ENCODE results near the gene POU2AF2.
"Not testable (repeated sequence)": the region's sequence is repeated elsewhere in the genome, so short reads cannot be mapped to it uniquely, and the experiment has no call there.

Gene POU2AF2

GRCh38 chr11:111245425-111245824 is at the start of gene POU2AF2:
POU2AF2 (plus strand) TSS chr11:111245725; CDS start chr11:111245854, 129 bp downstream.
- DNase-seq (ENCODE audit: low read depth): no peak

DNA sequence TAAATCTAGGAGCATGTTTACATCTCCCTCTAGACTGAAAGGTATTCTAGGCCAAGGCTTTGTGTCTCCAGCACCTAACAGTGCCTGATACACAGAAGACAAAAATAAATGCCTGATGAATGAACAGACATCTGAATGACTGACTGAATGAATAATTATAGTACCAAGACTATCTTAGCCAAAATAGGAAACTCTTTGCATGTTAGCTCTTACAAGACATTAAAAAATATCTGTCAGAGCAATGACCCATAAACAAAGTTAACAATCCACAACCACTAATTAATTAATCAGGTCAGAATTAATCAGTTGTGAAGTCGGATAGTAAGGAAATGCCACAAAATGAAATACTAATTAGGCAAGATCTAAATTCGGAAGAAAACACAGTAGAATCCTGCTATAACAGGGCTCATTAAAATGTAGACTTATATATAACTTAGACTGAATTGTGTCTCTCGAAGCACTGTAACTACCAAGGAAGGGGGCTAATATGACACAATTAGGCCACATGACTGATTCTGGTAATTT is 45.5 kb upstream of the POU2AF2 start:
- DNase-seq (ENCODE audit: low read depth): no peak

- DNase-seq (ENCODE audit: low read depth): no peak
These were observed 41.3 kb upstream of the POU2AF2 start for GRCh38 chr11:111204211-111204610.

GRCh38 chr11:111205632-111206385 is 39.7 kb upstream of the POU2AF2 start:
- no peak for DNase-seq (ENCODE audit: low read depth)

- DNase-seq (ENCODE audit: low read depth): no peak
These were observed 39.1 kb upstream of the POU2AF2 start for GRCh38 chr11:111206472-111206871.

- no peak for DNase-seq (ENCODE audit: low read depth)
These were observed 38.3 kb upstream of the POU2AF2 start for GRCh38 chr11:111207213-111207612.

DNA sequence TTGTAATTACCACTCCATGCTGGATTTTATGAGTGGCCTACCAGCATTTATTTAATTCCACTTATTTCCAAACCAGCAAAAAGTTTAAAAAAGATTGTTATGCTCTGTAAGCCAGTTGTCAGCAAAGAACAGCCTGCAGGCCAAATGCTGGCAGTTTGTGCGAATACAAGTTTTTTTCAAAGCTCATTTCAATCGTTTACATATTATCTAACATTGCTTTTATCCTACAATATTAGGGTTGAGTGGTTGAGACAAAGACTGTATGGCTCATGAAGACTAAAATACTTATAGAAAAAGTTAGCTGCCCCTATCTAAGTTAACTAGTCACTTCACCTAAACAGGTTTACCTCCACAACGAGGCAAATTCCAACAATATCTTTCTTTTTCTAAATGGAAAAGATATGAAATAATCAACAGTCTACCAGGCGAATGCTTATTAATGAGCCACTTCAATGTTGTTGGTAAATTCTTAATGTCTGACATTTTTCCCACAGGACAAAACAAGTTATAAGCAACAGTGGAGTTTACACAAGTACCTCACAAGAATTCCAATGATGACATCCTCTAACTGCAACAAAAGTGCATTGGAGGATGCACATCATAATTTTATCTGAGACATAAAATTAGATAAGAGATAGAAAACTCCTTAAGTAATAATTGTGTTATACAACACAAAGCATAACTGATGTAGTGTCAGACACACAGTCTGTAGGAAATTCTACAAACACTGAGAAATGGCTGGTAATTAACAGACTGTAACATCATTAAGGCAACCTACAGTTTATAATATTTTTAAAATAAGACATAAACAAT is 35.8 kb upstream of the POU2AF2 start:
- DNase-seq (ENCODE audit: low read depth): no peak

- no peak for DNase-seq (ENCODE audit: low read depth)
These were observed 32.3 kb upstream of the POU2AF2 start for GRCh38 chr11:111213256-111213655.

- DNase-seq (ENCODE audit: low read depth): no peak
These were observed 24.8 kb upstream of the POU2AF2 start for GRCh38 chr11:111220721-111221120.

DNA sequence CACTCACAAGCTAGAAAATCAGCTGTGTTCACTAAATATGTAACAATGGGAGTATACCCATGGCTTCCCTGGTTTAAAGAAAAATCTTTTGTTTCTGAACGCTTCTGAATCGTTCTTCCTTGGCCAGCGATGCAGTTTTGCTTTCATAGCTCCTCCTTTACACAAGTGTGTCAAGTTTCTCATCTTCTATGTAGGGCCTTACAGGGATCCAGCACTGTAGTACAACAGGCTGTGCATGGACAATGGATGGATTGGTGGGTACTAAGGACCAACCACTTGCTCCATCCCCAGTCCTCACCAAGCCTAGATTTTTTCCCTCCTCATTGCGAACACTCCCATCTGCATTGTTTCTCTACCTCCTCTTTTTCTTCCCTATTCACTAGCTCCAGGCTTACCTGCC is 24.3 kb upstream of the POU2AF2 start:
- DNase-seq (ENCODE audit: low read depth): no peak

DNA sequence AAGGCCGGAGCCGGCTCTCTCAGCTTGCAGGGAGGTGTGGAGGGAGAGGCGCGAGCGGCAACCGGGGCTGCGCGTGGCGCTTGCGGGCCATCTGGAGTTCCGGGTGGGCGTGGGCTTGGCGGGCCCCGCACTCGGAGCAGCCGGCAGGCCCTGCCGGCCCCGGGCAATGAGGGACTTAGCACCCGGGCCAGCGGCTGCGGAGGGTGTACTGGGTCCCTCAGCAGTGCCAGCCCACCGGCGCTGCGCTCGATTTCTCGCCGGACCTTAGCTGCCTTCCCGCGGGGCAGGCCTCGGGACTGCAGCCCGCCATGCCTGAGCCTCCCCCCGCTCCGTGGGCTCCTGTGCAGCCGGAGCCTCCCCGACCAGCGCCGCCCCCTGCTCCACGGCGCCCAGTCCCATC is 23.6 kb upstream of the POU2AF2 start:
- DNase-seq (ENCODE audit: low read depth): not testable (repeated sequence)

DNA sequence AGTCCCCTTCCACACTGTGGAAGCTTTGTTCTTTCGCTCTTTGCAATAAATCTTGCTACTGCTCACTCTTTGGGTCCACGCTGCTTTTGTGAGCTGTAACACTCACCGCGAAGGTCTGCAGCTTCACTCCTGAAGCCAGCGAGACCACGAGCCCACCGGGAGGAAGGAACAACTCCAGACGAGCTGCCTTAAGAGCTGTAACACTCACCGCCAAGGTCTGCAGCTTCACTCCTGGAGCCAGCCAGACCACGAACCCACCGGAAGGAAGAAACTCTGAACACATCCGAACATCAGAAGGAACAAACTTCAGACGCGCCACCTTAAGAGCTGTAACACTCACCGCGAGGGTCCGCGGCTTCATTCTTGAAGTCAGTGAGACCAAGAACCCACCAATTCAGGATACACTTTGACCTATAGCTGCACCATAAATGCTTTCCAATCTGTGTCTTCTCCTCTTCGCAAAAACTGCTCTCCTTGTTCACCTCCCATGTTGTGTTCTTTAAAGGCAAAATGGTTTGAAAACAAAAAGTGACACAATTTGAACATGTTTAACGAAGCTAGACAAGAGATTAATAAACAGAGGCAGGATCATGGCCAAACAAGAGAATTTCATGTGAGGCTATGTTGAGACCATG is 22.6 kb upstream of the POU2AF2 start:
- DNase-seq (ENCODE audit: low read depth): not testable (repeated sequence)

DNA sequence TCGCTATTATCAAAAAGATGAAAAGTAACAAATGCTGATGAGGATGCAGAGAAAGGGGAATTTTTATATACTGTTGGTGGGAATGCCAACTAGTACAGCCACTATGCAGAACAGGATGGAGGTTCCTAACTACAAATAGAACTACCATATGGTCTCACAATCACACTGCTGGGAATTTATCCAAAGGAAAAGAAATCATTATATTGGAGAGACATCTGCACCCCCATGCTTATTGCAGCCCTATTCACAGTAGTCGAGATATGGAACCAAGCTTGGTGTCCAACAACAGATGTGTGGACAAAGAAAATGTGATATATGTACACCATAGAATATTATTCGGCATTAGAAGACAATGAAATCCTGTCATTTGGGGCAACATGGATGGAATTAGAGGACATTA is 19.6 kb upstream of the POU2AF2 start:
- no peak for DNase-seq (ENCODE audit: low read depth)

DNA sequence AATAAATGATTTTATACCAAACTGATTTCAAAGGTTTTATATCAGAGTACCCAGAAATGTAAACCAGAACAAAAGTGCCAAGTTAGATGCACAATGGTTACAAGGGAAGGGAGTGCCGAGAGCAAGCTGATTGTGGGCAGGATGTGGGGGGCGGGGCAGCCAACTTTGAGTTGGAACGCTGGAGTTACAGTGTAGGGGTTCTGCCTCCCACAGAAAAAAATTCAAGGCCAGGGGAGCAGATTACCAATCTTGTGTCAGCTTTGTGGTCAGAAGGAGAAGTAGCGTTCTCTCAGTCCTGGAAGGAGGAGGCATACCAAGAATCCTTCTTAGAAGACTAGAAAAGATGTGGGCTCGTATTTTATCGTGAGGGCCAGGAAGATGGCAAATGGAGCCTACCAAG is 15.9 kb upstream of the POU2AF2 start:
- no peak for DNase-seq (ENCODE audit: low read depth)

- no peak for DNase-seq (ENCODE audit: low read depth)
These were observed 15.4 kb upstream of the POU2AF2 start for GRCh38 chr11:111230122-111230465.

GRCh38 chr11:111231836-111232235 is 13.7 kb upstream of the POU2AF2 start:
- DNase-seq (ENCODE audit: low read depth): no peak

GRCh38 chr11:111236383-111236782 is 9.1 kb upstream of the POU2AF2 start:
- DNase-seq (ENCODE audit: low read depth): no peak

- DNase-seq (ENCODE audit: low read depth): no peak
These were observed 7.6 kb upstream of the POU2AF2 start for GRCh38 chr11:111237926-111238325.

DNA sequence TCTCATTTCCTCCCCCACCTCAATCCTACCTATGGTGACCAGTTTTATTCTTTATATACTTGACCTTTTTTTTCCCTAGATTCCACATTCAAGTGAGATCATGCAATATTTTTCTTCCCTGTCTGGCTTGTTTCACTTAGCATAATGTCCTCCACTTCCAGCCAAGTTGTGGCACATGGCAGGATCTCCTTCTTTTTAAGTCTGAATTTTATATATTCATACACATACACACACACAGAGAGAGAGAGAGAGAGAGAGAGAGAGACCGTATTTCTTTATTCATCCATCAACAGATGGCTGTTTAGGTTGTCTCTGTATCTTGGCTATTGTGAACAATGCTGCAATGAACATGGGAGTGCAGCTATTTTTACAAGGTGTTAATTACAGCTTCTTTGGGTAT is 1.4 kb downstream of the POU2AF2 start:
- no peak for DNase-seq (ENCODE audit: low read depth)

DNA sequence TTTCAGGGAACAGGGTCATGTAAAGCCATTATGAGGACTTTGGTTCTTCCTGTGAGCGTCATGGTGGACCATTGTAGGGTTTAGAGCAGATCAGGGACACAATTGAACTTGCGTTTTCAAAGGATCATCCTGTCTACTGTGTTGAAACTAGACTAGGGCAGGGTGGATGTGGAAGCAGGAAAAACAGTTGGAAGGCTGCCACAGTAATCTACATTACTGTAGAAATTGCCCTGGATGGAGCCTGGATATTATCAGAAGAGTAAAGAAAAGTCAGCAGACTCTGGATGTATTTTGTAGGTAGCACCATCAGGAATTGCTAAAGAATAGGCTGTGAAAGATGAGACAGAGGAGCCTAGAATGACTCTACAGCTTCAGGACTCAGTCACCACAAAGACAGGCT is 5.4 kb downstream of the POU2AF2 start:
- DNase-seq (ENCODE audit: low read depth): no peak

DNA sequence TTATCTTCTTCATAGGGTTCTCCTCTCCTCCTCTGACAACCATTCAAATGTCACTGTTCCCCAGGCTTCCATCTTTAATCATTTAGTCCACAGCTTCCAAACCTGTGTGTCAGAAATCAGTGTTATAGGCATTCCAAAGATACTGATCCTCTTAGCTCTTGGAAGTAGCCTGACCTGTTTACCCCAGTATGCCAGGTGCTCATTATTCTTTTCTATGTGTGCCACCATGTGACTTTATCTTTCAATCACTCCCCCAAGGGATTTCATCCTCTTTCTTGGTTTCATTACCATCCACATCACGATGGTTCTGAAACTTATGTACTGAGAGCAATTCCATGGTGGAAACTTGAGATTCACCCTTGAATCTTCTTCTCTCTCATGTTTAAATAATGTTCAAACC is 7.6 kb downstream of the POU2AF2 start:
- DNase-seq (ENCODE audit: low read depth): no peak

- DNase-seq (ENCODE audit: low read depth): no peak
These were observed 8.1 kb downstream of the POU2AF2 start for GRCh38 chr11:111253630-111254029.

GRCh38 chr11:111258046-111258445 is 12.5 kb downstream of the POU2AF2 start:
- DNase-seq (ENCODE audit: low read depth): no peak

All from stimulated activated CD8-positive, alpha-beta memory T cell treated with anti-CD3 and anti-CD28 coated beads, Interleukin-12 subunit alpha, Interleukin-12 subunit beta, amount 100 ng/mL, for 1 hour (primary cell).